H1 (cell line): ENCODE data around the gene ARHGEF10L. TPM values are rescaled to one million over a fixed set of nuclear protein-coding genes. Genes with fewer than 3 reads are reported as not detected.

ENCODE experiments used
- CHD7 ChIP-seq: fragments of 300-600 bp; sonication (generic); IDR thresholded peaks from 2 replicates; pipeline ENCODE4 v1.7.1; 2012; ENCODE audit warnings: low read length, moderate library complexity, mild to moderate bottlenecking, inconsistent platforms; ENCODE audit not compliant: insufficient replicate concordance
- HDAC6 ChIP-seq: IDR thresholded peaks from one replicate; pipeline ENCODE4 v1.7.1; 2012; ENCODE audit warnings: low read depth, mild to moderate bottlenecking, inconsistent platforms, low read length, moderate library complexity
- TAF1 ChIP-seq: IDR thresholded peaks from 2 replicates; pipeline ENCODE4 v1.6.1; 2011; ENCODE audit warnings: mild to moderate bottlenecking, low read depth, low read length
- polyA plus RNA-seq, 7 experiments: library from polyadenylated mRNA; depleted of rRNA in 3 of 7; stranded (reverse) in 5 of 7; unstranded in 2 of 7; fragments of >200 nt in 5 of 7; fragments of 200-250 nt in 2 of 7; gene quantifications; 1 replicate in 5 of 7; 2 replicates in 1 of 7; 4 replicates in 1 of 7; pipeline versions ENCODE4 v1.2.1 to v1.2.3, GENCODE V29; 2011 to 2013; ENCODE audit warnings: missing spikeins in 2 of 7, mixed read lengths in 2 of 7
- total RNA-seq: library from RNA; stranded (reverse); fragmentation: NEBNext Ultra II Directional; extraction: Animal tissue kit (Norgen Biotek cat#: 25700); gene quantifications from 2 replicates; pipeline ENCODE4 v1.2.1, GENCODE V29; 2021

Gene ARHGEF10L
- total and polyA plus RNA-seq, 2 of the 8 experiments (the other 6 are each of a cell fraction or from before 2014, with no cell fraction given) = 33.6 to 39.6 TPM

GRCh38 chr1:17562375-17562774, 22.9 kb downstream of the ARHGEF10L start (continued):
- TF ChIP-seq CHD7 (no peak), HDAC6 (no peak), TAF1 (no peak)
